IMR-90 (cell line): ENCODE measurements around the gene ATXN1.

Experiments used
- CTCF ChIP-seq: conservative IDR thresholded peaks from 2 replicates; pipeline ENCODE4 v1.5.1; 2012; ENCODE audit warnings: mild to moderate bottlenecking, low read depth, low read length, improper control_type of control experiment
- POLR2A ChIP-seq: IDR thresholded peaks from 2 replicates; pipeline ENCODE4 v1.6.1; 2012; ENCODE audit warnings: mild to moderate bottlenecking, low read depth, low read length
- USF2 ChIP-seq: fragments of 150-350 bp; IDR thresholded peaks from 2 replicates; pipeline ENCODE4 v1.6.1; 2017; ENCODE audit warnings: mild to moderate bottlenecking, antibody characterized with exemption, low read length, low read depth

- TF ChIP-seq CTCF: no peak
- no peak for TF ChIP-seq POLR2A
- TF ChIP-seq USF2: no peak
These were observed 506.7 kb downstream of the ATXN1 start for GRCh38 chr6:16254535-16254934.
